HepG2 (cell line): ENCODE results near the gene UBE2D4.
"Not testable (repeated sequence)": the region's sequence is repeated elsewhere in the genome, so short reads cannot be mapped to it uniquely, and the experiment has no call there.

Source experiments
- ATF6 ChIP-seq: sonication (generic); formaldehyde crosslinking; conservative IDR thresholded peaks from 2 replicates; pipeline ENCODE4 v1.4.0; 2020; ENCODE audit warnings: missing genetic modification reagents
- ESRRA ChIP-seq: sonication (generic); formaldehyde crosslinking; IDR thresholded peaks from 2 replicates; pipeline ENCODE4 v1.5.1; 2020; ENCODE audit warnings: mild to moderate bottlenecking, low read depth, missing genetic modification reagents
- HOMEZ ChIP-seq: IDR thresholded peaks from 2 replicates; pipeline ENCODE4 v1.6.1; 2016; ENCODE audit warnings: low read depth
- KLF13 ChIP-seq: sonication (generic); formaldehyde crosslinking; IDR thresholded peaks from 2 replicates; pipeline ENCODE4 v1.4.0; 2020; ENCODE audit warnings: mild to moderate bottlenecking, missing genetic modification reagents
- MAZ ChIP-seq, 2 experiments: sonication (generic) in 1 of 2; formaldehyde crosslinking in 1 of 2; IDR thresholded peaks; 2 replicates each; pipeline versions ENCODE4 v1.5.0 to v1.6.1; 2012 to 2020; ENCODE audit warnings: low read depth in 2 of 2, mild to moderate bottlenecking in 2 of 2, borderline replicate concordance in 1 of 2, improper control_type of control experiment in 1 of 2, low read length in 1 of 2, missing genetic modification reagents in 1 of 2, moderate library complexity in 1 of 2
- PBX3 ChIP-seq: sonication (generic); formaldehyde crosslinking; IDR thresholded peaks from 2 replicates; pipeline ENCODE4 v1.8.1; 2023; ENCODE audit warnings: missing genetic modification reagents, inconsistent platforms, borderline replicate concordance
- REST ChIP-seq, 2 experiments: IDR thresholded peaks; 2 replicates each; pipeline ENCODE4 v1.6.1; 2011 to 2012; ENCODE audit warnings: low read length in 2 of 2, borderline replicate concordance in 1 of 2, low read depth in 1 of 2, mild to moderate bottlenecking in 1 of 2, moderate library complexity in 1 of 2
- SMAD3 ChIP-seq: sonication (generic); formaldehyde crosslinking; IDR thresholded peaks from 2 replicates; pipeline ENCODE4 v1.4.0; 2020; ENCODE audit warnings: missing genetic modification reagents
- ZNF3 ChIP-seq: IDR thresholded peaks from 2 replicates; pipeline ENCODE4 v1.7.0; 2017; ENCODE audit warnings: inconsistent platforms
- ZNF660 ChIP-seq: sonication (generic); formaldehyde crosslinking; IDR thresholded peaks from 2 replicates; pipeline ENCODE4 v1.5.1; 2020; ENCODE audit warnings: mild to moderate bottlenecking, low read depth, missing genetic modification reagents, borderline replicate concordance

- TF ChIP-seq MAZ (IDR thresholded peaks at IDR 0.05; ENCODE audit: borderline replicate concordance, low read depth, low read length); MAZ (CRISPR knock-in tag; IDR thresholded peaks at IDR 0.05; ENCODE audit: low read depth); HOMEZ (CRISPR knock-in tag); SMAD3 (CRISPR knock-in tag); ZNF3 (CRISPR knock-in tag); KLF13 (CRISPR knock-in tag); ESRRA (CRISPR knock-in tag); ATF6; ZNF660 (CRISPR knock-in tag); PBX3; REST (IDR thresholded peaks at IDR 0.05; ENCODE audit: borderline replicate concordance in 1 of 2, low read depth in 1 of 2, low read length in 2 of 2): not testable (repeated sequence)
These were observed 42.2 kb downstream of the UBE2D4 start for GRCh38 chr7:43968172-43969040.
